ENCODE measurements around the gene HPSE2. TPM values are rescaled to one million over a fixed set of nuclear protein-coding genes. Genes with fewer than 3 reads are reported as not detected.

Gene HPSE2
- total RNA-seq, 1 donor from 2014 or later = 0.10 TPM

DNA sequence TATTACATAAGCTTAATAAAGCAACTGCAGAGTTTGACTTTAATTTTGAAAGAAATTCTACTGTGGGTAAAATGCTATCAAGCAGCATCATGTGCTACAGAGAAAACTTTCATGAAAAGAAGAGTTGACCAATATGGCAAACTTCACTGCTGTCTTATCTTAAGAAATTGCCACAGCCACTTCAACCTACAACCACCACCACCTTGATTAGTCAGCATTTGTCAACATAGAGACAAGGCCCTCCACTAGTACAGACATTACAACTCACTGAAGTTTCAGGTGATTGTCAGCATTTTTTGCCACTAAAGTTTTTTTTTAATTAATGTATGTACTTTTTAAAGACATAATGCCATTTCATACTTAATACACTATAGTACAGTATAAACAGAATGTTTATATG lies 350.3 kb downstream of the HPSE2 start:
- Mint-ChIP-seq H3K4me1 (ENCODE audit: low read depth) (no peaks in the 10 kb centered on the region), H3K9me3 (ENCODE audit: low read depth) (no peaks in the 10 kb centered on the region), H3K36me3 (ENCODE audit: insufficient read depth) (no peaks in the 10 kb centered on the region), H3K27me3 (no peaks in the 10 kb centered on the region), H3K4me3 (ENCODE audit: low read depth) (no peak overlapping the region), H3K27ac (no peak overlapping the region)
- no peak for DNase-seq (ENCODE audit: low spot score, unreplicated experiment)
- TF ChIP-seq, protein P1, sequence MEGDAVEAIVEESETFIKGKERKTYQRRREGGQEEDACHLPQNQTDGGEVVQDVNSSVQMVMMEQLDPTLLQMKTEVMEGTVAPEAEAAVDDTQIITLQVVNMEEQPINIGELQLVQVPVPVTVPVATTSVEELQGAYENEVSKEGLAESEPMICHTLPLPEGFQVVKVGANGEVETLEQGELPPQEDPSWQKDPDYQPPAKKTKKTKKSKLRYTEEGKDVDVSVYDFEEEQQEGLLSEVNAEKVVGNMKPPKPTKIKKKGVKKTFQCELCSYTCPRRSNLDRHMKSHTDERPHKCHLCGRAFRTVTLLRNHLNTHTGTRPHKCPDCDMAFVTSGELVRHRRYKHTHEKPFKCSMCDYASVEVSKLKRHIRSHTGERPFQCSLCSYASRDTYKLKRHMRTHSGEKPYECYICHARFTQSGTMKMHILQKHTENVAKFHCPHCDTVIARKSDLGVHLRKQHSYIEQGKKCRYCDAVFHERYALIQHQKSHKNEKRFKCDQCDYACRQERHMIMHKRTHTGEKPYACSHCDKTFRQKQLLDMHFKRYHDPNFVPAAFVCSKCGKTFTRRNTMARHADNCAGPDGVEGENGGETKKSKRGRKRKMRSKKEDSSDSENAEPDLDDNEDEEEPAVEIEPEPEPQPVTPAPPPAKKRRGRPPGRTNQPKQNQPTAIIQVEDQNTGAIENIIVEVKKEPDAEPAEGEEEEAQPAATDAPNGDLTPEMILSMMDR (IDR thresholded peaks at IDR 0.05; ENCODE audit: unreplicated experiment) = no peak

DNA sequence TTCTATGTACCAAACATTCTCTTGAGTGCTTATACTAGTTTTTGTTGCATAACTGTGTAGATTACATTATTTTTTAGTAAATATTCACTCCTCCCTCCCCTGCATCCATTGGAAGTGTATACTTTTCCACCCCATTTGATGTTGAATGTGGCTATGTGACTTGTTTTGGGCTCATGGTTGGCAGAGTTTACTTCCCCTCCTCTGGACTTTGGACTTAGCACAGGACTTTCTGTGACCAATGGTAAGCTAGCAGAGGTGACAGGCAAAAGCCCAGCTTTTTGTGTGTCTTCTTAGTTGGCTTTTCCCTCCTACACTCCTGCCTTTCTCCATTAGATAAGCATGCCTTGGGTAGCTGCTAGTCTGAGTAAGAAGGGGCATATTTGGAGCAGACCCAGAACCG lies 353.9 kb downstream of the HPSE2 start:
- TF ChIP-seq, protein P1 (IDR thresholded peaks at IDR 0.05; ENCODE audit: unreplicated experiment) = no peak
- Mint-ChIP-seq H3K4me3 (ENCODE audit: low read depth) (no peak overlapping the region), H3K27me3 (no peaks in the 10 kb centered on the region), H3K9me3 (ENCODE audit: low read depth) (no peaks in the 10 kb centered on the region), H3K27ac (no peak overlapping the region), H3K4me1 (ENCODE audit: low read depth) (no peaks in the 10 kb centered on the region), H3K36me3 (ENCODE audit: insufficient read depth) (no peaks in the 10 kb centered on the region)
- DNase-seq (ENCODE audit: low spot score, unreplicated experiment) = no peak

DNA sequence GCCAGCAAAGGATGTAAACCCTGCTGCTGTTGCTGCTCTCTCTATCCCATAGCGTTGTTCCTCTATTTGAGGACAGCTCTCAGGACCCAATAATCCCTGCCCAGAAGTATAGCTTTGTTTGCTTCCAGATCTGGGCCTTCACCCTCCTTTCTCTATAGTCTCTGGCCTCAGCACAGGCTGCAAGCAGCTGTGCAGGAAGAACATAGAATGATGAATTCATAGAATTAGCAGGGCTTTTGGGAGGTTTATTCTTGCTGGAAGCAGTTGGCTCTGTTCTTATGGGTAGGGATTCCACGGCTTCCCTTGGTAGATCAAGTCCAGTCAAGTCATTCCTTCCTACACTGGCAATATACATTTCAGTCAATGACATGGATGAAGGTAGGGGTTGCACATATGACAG lies 354.7 kb downstream of the HPSE2 start:
- Mint-ChIP-seq H3K36me3 (ENCODE audit: insufficient read depth) (no peaks in the 10 kb centered on the region), H3K4me3 (ENCODE audit: low read depth) (no peak overlapping the region), H3K9me3 (ENCODE audit: low read depth) (no peaks in the 10 kb centered on the region), H3K4me1 (ENCODE audit: low read depth) (no peaks in the 10 kb centered on the region), H3K27me3 (no peaks in the 10 kb centered on the region), H3K27ac (no peak overlapping the region)
- TF ChIP-seq, protein P1 (IDR thresholded peaks at IDR 0.05; ENCODE audit: unreplicated experiment) = no peak
- no peak for DNase-seq (ENCODE audit: low spot score, unreplicated experiment)

DNA sequence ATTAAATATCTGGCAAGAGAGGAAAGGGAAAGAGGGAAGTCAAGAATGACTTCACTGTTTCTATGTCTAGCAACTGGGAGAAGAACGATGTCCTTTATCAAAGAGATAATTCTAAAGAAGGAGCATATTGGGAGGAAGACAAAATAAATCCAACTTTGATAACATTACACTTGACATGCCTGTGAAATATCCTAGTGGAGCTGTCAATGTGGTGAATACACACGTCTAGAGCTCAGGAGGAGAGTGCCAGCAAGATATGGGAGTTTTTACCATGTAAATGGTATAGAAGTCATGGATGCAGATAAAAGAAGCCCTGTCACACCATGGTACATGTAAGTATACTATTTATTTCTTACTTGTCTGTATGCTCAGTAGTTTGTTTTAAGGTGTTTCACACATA lies 356.7 kb downstream of the HPSE2 start:
- Mint-ChIP-seq H3K27ac (no peak overlapping the region), H3K4me3 (ENCODE audit: low read depth) (no peak overlapping the region), H3K9me3 (ENCODE audit: low read depth) (no peaks in the 10 kb centered on the region), H3K36me3 (ENCODE audit: insufficient read depth) (no peaks in the 10 kb centered on the region), H3K4me1 (ENCODE audit: low read depth) (peaks cover 11% of the 10 kb centered on the region), H3K27me3 (no peaks in the 10 kb centered on the region)
- TF ChIP-seq, protein P1 (IDR thresholded peaks at IDR 0.05; ENCODE audit: unreplicated experiment) = no peak
- DNase-seq (ENCODE audit: low spot score, unreplicated experiment) = no peak

DNA sequence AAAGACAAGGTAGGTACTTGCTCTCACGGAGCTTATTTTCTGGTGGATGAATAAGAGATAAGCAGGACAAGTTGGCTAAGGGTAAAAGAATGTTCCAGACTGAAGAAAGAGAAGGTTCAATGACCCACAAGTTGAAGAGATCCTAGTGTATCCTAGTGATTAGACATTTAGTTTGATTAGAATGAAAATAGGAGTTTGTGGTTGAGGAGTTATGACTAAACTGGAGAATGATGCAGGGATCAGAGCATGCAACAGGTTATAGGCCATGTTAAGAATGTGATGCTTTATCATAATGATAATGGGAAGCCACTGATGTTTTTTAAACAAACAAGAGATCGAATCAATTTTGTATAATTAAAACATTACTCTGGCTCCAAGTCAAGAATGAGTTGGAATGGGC lies 357.2 kb downstream of the HPSE2 start:
- DNase-seq (ENCODE audit: low spot score, unreplicated experiment) = no peak
- H3K9me3 Mint-ChIP-seq (ENCODE audit: low read depth) = no peaks in the 10 kb centered on the region
- H3K4me3 Mint-ChIP-seq (ENCODE audit: low read depth) = no peak overlapping the region
- H3K36me3 Mint-ChIP-seq (ENCODE audit: insufficient read depth) = no peaks in the 10 kb centered on the region
- no peaks in the 10 kb centered on the region for H3K27me3 Mint-ChIP-seq
- TF ChIP-seq, protein P1 (IDR thresholded peaks at IDR 0.05; ENCODE audit: unreplicated experiment) = no peak
- no peak overlapping the region for H3K27ac Mint-ChIP-seq
- peaks cover 13% of the 10 kb centered on the region for H3K4me1 Mint-ChIP-seq (ENCODE audit: low read depth)
